Immature natural killer cell (primary cell): ENCODE measurements around the gene SAE1. TPM values are rescaled to one million over a fixed set of nuclear protein-coding genes. Genes with fewer than 3 reads are reported as not detected.
A peak's percentile ranks its signal among the peaks of the same experiment; 100 is the strongest.

Experiments used
- DNase-seq, 3 donors: peaks; one replicate each; pipeline ENCODE4 v3.0.0; 2022; ENCODE audit warnings: mixed read lengths in 1 of 3
- H3K27ac Mint-ChIP-seq, 6 donors: one replicate each; pipeline ENCODE4 v1.8.0; 2020; ENCODE audit warnings: mixed read lengths in 6 of 6, mild to moderate bottlenecking in 5 of 6, inconsistent platforms in 4 of 6, moderate library complexity in 3 of 6
- H3K27me3 Mint-ChIP-seq, 3 donors: one replicate each; pipeline ENCODE4 v1.8.0; 2020 to 2021; ENCODE audit warnings: low read depth in 3 of 3, mild to moderate bottlenecking in 3 of 3, mixed read lengths in 3 of 3, moderate library complexity in 3 of 3, inconsistent platforms in 1 of 3
- H3K36me3 Mint-ChIP-seq, 3 donors: one replicate each; pipeline ENCODE4 v1.8.0; 2020; ENCODE audit warnings: mixed read lengths in 3 of 3, inconsistent platforms in 2 of 3, mild to moderate bottlenecking in 2 of 3
- H3K4me1 Mint-ChIP-seq, 2 donors: one replicate each; pipeline ENCODE4 v1.8.0; 2020; ENCODE audit warnings: inconsistent platforms in 2 of 2, mild to moderate bottlenecking in 2 of 2, mixed read lengths in 2 of 2, moderate library complexity in 1 of 2
- H3K4me3 Mint-ChIP-seq, 5 donors: one replicate each; pipeline ENCODE4 v1.8.0; 2020; ENCODE audit warnings: mild to moderate bottlenecking in 5 of 5, mixed read lengths in 5 of 5, inconsistent platforms in 3 of 5, moderate library complexity in 3 of 5
- H3K9me3 Mint-ChIP-seq, 6 donors: one replicate each; pipeline ENCODE4 v1.8.0; 2020; ENCODE audit warnings: mild to moderate bottlenecking in 6 of 6, mixed read lengths in 6 of 6, inconsistent platforms in 4 of 6, moderate library complexity in 3 of 6
- polyA plus RNA-seq, 3 donors: library from polyadenylated mRNA; unstranded; fragments of 300-500 nt; fragmentation: Illumina TruSeq; gene quantifications; one replicate each; pipeline ENCODE4 v1.2.3, GENCODE V29; 2021

SAE1 gene
- polyA plus RNA-seq, 3 donors from 2014 or later: 111 to 159 (median 119) TPM

DNA sequence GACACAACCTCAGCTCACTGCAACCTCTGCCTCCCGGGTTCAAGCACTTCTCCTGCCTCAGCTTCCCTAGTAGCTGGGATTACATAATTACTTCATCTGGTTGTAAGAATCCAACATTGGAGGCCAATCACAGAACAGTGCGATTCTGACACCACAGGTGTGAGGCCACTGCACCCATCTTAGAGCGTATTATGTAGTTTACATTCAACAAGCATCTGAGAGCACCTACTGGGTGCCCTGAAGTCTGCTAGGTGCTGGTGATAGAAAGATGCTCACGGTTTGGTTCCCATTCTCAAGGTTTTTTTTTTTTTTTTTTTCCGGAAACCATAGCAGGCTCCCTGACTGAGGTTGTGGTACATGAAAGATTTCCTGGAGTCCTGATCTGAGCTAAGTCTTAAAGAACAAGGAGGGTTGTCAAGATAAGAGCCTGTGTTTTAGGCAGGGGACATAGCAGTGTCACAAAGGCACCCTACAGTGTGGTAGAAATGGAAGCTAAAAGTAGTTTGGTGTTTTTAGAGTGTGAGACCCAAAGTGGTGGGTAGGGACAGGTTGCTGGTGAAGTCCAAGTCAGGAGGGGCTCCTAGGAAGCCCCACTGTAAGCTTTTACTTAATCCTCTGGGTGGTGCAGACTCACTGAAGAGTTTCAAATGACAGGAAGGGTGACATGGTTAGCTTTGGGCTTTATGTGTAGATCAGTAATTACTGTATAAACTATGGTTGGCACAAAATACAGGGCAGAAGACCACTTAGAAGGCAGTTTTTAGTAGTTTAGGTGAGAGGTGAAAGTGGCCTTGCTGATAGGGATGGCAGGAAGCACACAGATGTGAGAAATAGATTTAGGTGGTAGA is 15.2 kb downstream of the SAE1 start:
- DNase-seq: no peak
- H3K36me3 Mint-ChIP-seq: peaks cover 22 to 37% (median 22%) of the 10 kb centered on the region in 3 donors
- no peaks in the 10 kb centered on the region for H3K9me3 Mint-ChIP-seq
- peak overlapping the region in 2 of 6 donors; percentile 14 to 41 for H3K27ac Mint-ChIP-seq
- H3K4me1 Mint-ChIP-seq: peaks cover 9 to 26% of the 10 kb centered on the region in 2 donors
- H3K4me3 Mint-ChIP-seq: no peak overlapping the region
- no peaks in the 10 kb centered on the region for H3K27me3 Mint-ChIP-seq

DNA sequence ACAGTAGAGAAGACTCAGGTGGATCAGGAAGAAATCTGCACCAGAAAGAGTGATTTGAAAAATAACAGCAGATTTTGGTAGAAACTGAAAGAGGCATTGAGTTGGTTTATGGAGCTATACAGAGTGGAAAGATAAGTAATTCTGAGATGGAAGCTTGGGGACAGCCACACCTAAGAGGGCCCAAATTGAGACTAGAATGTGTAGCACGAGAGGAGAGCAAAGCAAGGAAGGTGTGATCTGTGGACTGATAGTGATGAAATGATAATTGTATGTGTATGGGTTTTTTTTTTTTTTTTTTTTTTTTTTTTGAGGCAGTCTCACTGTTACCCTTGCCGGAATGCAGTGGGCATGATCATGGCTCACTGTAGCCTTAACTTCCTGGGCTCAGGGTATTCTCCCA is 16.3 kb downstream of the SAE1 start:
- Mint-ChIP-seq H3K4me3 (no peak overlapping the region), H3K4me1 (peaks cover 9 to 20% of the 10 kb centered on the region in 2 donors), H3K36me3 (peaks cover 28 to 46% (median 28%) of the 10 kb centered on the region in 3 donors)

DNA sequence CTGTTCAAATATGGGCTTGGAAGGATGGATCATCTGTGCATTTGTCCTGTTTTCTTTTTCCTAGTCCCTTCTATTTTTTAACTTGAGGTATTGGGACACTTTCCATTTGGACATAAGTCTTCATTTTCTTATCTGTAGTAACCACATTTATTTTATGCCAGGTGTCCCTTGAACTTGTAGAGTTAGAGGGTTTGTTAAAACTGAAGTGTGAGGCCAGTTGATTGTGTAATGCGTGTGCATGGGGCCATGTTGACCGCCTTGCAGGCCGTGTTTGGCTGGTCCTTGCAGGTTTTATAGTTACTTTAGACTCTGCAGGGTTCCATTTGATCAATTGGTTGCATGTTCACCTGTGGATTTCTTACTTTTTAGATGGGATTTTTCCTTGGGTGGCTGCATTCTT is 21.0 kb downstream of the SAE1 start:
- Mint-ChIP-seq H3K27ac (peak overlapping the region in 1 of 6 donors; percentile 30), H3K27me3 (no peaks in the 10 kb centered on the region), H3K4me1 (peaks cover 20 to 23% of the 10 kb centered on the region in 2 donors), H3K4me3 (no peak overlapping the region), H3K9me3 (no peaks in the 10 kb centered on the region), H3K36me3 (peaks cover 33 to 47% (median 40%) of the 10 kb centered on the region in 3 donors)
- no peak for DNase-seq

More for the DNA sequence above, 16.3 kb downstream of the SAE1 start:
- DNase-seq: no peak
- Mint-ChIP-seq H3K27ac (peak overlapping the region in 5 of 6 donors; percentile 8 to 46 (median 14)), H3K27me3 (no peaks in the 10 kb centered on the region), H3K9me3 (no peaks in the 10 kb centered on the region)

DNA sequence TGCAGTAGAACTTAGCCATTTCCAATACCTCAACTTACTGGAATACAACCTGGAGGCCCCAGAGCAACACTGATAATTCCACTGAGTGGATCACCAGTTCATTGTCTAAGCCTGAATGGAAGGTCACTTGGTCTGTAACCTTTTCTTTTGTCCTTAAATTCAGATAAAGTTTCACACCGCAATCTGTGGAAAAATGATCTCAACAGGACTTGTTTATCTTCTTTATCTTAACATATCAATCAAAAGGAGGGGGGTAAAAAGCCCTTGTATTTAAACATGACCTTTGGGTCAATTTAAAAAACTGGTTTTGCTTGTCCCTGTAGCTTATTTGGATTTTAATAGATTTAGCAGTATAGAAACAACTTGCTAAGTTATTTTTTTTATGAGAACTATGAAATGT is 21.6 kb downstream of the SAE1 start:
- Mint-ChIP-seq H3K4me3 (no peak overlapping the region), H3K36me3 (peaks cover 28 to 42% (median 36%) of the 10 kb centered on the region in 3 donors), H3K27ac (no peak overlapping the region), H3K27me3 (peaks cover 0 to 5% (median 0%) of the 10 kb centered on the region in 3 donors), H3K4me1 (peaks cover 23 to 26% of the 10 kb centered on the region in 2 donors), H3K9me3 (no peaks in the 10 kb centered on the region)
- no peak for DNase-seq

DNA sequence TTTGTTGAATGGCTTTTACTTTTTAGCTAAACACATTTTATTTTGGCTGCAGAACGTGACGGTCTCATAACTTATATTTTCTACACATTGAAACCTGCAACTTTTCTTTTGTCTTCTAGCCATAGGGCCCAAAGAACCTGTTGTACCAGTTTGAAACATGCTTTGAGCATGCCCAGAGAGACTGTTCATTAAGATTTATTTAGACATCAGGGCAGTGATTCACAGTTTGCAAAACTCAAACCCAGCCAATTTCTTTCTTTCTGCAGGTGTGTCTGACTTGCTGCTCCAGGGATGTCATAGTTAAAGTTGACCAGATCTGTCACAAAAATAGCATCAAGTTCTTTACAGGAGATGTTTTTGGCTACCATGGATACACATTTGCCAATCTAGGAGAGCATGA is 22.0 kb downstream of the SAE1 start:
- Mint-ChIP-seq H3K36me3 (peaks cover 28 to 42% (median 36%) of the 10 kb centered on the region in 3 donors), H3K27ac (no peak overlapping the region), H3K4me1 (peaks cover 27 to 30% of the 10 kb centered on the region in 2 donors), H3K27me3 (peaks cover 0 to 7% (median 0%) of the 10 kb centered on the region in 3 donors), H3K9me3 (no peaks in the 10 kb centered on the region), H3K4me3 (no peak overlapping the region)
- DNase-seq: no peak

DNA sequence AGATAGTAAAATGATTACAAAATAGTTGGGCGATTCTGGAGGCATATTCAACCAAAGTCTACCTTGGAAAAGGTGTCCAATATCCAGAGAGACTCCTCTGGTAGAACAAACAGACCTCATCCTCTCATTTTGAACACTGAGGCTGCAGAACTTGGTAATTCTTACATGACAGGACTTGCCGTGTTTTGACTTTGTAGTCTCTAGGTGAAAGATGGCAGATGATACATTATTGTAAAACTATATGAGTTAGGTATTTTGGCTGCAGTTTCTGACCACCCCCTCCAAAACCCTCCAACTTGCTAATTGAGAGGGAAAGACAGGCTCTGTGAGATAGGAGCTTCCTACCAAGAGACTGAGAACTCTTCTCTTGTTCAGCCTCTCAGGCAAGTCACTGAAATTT is 22.6 kb downstream of the SAE1 start:
- H3K27me3 Mint-ChIP-seq: peaks cover 0 to 7% (median 0%) of the 10 kb centered on the region in 3 donors
- no peaks in the 10 kb centered on the region for H3K9me3 Mint-ChIP-seq
- H3K36me3 Mint-ChIP-seq: peaks cover 24 to 42% (median 36%) of the 10 kb centered on the region in 3 donors
- no peak overlapping the region for H3K4me3 Mint-ChIP-seq
- DNase-seq: no peak
- H3K27ac Mint-ChIP-seq: no peak overlapping the region
- H3K4me1 Mint-ChIP-seq: peaks cover 34 to 37% of the 10 kb centered on the region in 2 donors

DNA sequence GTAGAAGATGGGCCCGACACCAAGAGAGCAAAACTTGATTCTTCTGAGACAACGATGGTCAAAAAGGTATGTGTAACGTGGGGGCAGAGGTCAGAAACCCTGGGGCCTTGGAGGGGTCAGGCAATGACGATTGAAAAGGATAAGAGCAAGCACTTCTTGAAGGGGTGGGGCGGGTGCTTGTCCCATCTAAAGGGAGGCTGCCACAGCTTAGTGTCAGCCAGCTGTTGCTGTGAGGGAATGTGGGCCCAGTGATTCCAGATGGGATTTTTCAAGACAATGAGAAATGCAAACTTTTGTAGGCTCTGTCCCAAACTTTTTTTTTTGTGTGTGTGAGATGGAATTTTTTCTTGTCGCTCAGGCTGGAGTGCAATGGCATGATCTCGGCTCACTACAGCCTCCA is 24.5 kb downstream of the SAE1 start:
- H3K27me3 Mint-ChIP-seq: peaks cover 0 to 7% (median 0%) of the 10 kb centered on the region in 3 donors
- H3K4me1 Mint-ChIP-seq: peaks cover 46 to 47% of the 10 kb centered on the region in 2 donors
- peak overlapping the region in 4 of 6 donors; percentile 39 to 81 (median 59) for H3K27ac Mint-ChIP-seq
- no peak for DNase-seq
- H3K36me3 Mint-ChIP-seq: peaks cover 24 to 37% (median 31%) of the 10 kb centered on the region in 3 donors
- no peaks in the 10 kb centered on the region for H3K9me3 Mint-ChIP-seq
- peak overlapping the region in 4 of 5 donors; percentile 32 to 42 (median 41) for H3K4me3 Mint-ChIP-seq

- H3K27me3 Mint-ChIP-seq: peaks cover 0 to 7% (median 0%) of the 10 kb centered on the region in 3 donors
- H3K4me1 Mint-ChIP-seq: peaks cover 47 to 48% of the 10 kb centered on the region in 2 donors
- peak overlapping the region; percentile 67 to 84 (median 76) for H3K4me3 Mint-ChIP-seq
- H3K27ac Mint-ChIP-seq: peak overlapping the region; percentile 61 to 94 (median 86)
- peak; percentile 44 to 57 (median 52) for DNase-seq
- H3K9me3 Mint-ChIP-seq: no peaks in the 10 kb centered on the region
- peaks cover 14 to 20% (median 18%) of the 10 kb centered on the region in 3 donors for H3K36me3 Mint-ChIP-seq
Observed at GRCh38 chr19:47156861-47157430, 26.3 kb downstream of the SAE1 start.

DNA sequence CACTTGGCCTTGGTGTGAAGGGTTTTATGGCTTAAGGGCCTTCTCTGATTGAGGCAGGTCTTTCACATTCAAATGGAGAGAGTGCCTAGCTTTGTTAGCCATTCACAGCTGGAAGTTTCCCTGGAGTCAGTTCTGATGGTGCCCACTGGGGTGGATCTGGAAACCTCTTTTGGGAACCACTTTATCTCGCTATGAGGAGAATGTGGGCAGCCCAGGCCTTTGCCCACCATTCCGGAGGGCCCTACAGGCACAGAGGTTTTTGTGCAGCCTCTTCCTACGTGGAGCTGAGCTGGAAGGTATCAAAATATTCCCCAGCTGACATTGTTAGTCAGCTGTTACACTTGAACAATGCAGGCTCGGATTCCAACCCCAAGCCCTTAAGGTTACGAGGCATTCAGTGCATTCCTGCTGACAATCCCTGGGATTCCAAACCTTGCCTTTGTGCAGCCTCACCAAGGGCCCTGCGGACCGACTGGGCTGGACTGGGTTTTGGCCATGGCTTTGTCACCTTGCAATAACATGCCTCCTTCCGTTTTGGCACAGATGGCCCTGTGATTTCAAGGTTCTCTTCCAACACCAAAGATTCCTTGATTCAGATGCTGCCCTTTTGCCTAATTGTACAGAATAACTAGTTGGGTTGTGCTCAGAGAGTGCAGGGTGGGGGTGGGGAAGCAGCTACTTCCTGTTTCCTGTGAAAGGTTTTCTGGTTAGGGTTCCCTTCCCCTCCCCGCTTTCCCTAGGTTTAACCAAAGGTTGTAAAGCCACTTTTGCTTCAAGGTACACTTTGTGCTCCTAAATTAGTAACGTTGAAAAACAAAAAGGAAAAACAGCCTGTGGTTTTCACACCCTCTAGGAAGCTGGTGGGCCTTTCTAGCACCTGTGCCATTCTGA is 27.0 kb downstream of the SAE1 start:
- peak; percentile 28 to 35 (median 33) for DNase-seq
- H3K27ac Mint-ChIP-seq: peak overlapping the region; percentile 61 to 97 (median 90)
- H3K9me3 Mint-ChIP-seq: no peaks in the 10 kb centered on the region

GRCh38 chr19:47158367-47158791 is 27.7 kb downstream of the SAE1 start:
- Mint-ChIP-seq H3K27me3 (peaks cover 0 to 7% (median 0%) of the 10 kb centered on the region in 3 donors), H3K27ac (peak overlapping the region; percentile 61 to 97 (median 90)), H3K4me1 (peaks cover 53% of the 10 kb centered on the region in 2 donors), H3K4me3 (peak overlapping the region; percentile 67 to 84 (median 76)), H3K9me3 (no peaks in the 10 kb centered on the region), H3K36me3 (peaks cover 4 to 8% (median 7%) of the 10 kb centered on the region in 3 donors)
- no peak for DNase-seq

More for the DNA sequence above, 27.0 kb downstream of the SAE1 start:
- peaks cover 0 to 7% (median 0%) of the 10 kb centered on the region in 3 donors for H3K27me3 Mint-ChIP-seq
- H3K36me3 Mint-ChIP-seq: peaks cover 10 to 15% (median 14%) of the 10 kb centered on the region in 3 donors
- peaks cover 53% of the 10 kb centered on the region in 2 donors for H3K4me1 Mint-ChIP-seq
- H3K4me3 Mint-ChIP-seq: peak overlapping the region; percentile 67 to 84 (median 76)

- Mint-ChIP-seq H3K27ac (peak overlapping the region; percentile 61 to 97 (median 90)), H3K4me1 (peaks cover 53% of the 10 kb centered on the region in 2 donors), H3K27me3 (peaks cover 0 to 7% (median 0%) of the 10 kb centered on the region in 3 donors), H3K9me3 (no peaks in the 10 kb centered on the region), H3K4me3 (peak overlapping the region; percentile 67 to 84 (median 76)), H3K36me3 (peaks cover 4 to 7% (median 6%) of the 10 kb centered on the region in 3 donors)
- DNase-seq: peak; percentile 23 to 30 (median 24)
Observed at GRCh38 chr19:47158879-47159503, 28.4 kb downstream of the SAE1 start.

DNA sequence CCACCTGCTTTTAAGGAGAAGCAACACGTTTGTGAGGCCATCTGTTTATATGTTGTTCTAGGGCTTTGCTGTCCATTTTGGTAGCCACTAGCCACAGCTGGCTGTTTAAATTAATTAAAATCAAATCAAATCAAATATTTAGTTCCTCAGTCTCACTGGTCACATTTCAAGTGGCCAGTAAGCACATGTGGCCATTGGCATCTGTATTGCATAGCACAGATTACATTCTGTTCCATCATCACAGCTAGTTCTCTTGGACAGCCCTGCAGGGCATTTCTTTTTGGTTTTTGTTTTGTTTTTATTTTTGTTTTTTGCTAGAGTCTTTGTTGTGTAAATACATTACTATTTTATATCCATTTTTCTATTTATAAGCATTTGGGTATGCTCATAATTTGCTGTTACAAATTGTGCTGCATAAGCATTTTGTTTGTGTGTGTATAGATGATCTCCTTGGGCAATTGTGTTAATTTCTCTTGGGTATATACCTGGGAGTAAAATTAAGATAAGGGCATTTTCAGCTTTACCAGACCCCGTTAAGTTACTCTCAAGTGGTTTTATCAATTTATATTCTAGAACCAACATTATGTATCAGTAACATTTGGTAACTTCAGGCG is 31.3 kb downstream of the SAE1 start:
- H3K4me1 Mint-ChIP-seq: peaks cover 36 to 37% of the 10 kb centered on the region in 2 donors
- no peak for DNase-seq
- no peaks in the 10 kb centered on the region for H3K9me3 Mint-ChIP-seq
- H3K4me3 Mint-ChIP-seq: no peak overlapping the region
- H3K27me3 Mint-ChIP-seq: peaks cover 0 to 4% (median 0%) of the 10 kb centered on the region in 3 donors
- H3K27ac Mint-ChIP-seq: peak overlapping the region in 1 of 6 donors; percentile 61
- peaks cover 0 to 3% (median 0%) of the 10 kb centered on the region in 3 donors for H3K36me3 Mint-ChIP-seq
